Adrenal gland (tissue), 5 donors: ENCODE measurements around the gene GPR83.

Source experiments
- CTCF ChIP-seq, 6 experiments: fragments of 450-650 bp in 4 of 6; fragments of 200-600 bp in 2 of 6; sonication (generic) in 1 of 6; IDR thresholded peaks; 1 replicate in 5 of 6; 2 replicates in 1 of 6; pipeline versions ENCODE4 v1.5.1 to v1.8.0; 2016 to 2021; ENCODE audit warnings: antibody characterized with exemption in 6 of 6, mild to moderate bottlenecking in 2 of 6, moderate library complexity in 1 of 6
- POLR2A ChIP-seq, 2 donors: fragments of 450-650 bp; IDR thresholded peaks; one replicate each; pipeline ENCODE4 v1.6.1; 2017; ENCODE audit warnings: antibody characterized with exemption in 2 of 2, mild to moderate bottlenecking in 2 of 2, moderate library complexity in 1 of 2
- donor health status: DM: no; HTN: no; CAD: no.

- TF ChIP-seq CTCF (IDR thresholded peaks at IDR 0.05) (no peak), POLR2A (IDR thresholded peaks at IDR 0.05) (no peak)
Measured at GRCh38 chr11:94447149-94447548, 45.9 kb upstream of the GPR83 start.
